NCI-H1930 (cell line): Measurements from ENCODE around the gene BRD4.

Source experiments
- DNase-seq, 2 experiments: peaks; one replicate each; lab custom pipeline; 2025; lab: John Stamatoyannopoulos, UW

Gene BRD4

GRCh38 chr19:15223649-15224361, 108.5 kb downstream of the BRD4 start:
- no peak for DNase-seq

- DNase-seq: peak; percentile 85 to 90
Measured at GRCh38 chr19:15222738-15223648, 109.3 kb downstream of the BRD4 start.

GRCh38 chr19:15220833-15221232, 111.5 kb downstream of the BRD4 start:
- no peak for DNase-seq

GRCh38 chr19:15218501-15218900, 113.8 kb downstream of the BRD4 start:
- no peak for DNase-seq

GRCh38 chr19:15216363-15216762, 116.0 kb downstream of the BRD4 start:
- no peak for DNase-seq

- no peak for DNase-seq
Measured at GRCh38 chr19:15213715-15214381, 118.5 kb downstream of the BRD4 start.

- DNase-seq: no peak
Measured at GRCh38 chr19:15212711-15213110, 119.6 kb downstream of the BRD4 start.

- no peak for DNase-seq
Measured at GRCh38 chr19:15210323-15210781, 122.0 kb downstream of the BRD4 start.

GRCh38 chr19:15201374-15202023, 130.8 kb downstream of the BRD4 start:
- no peak for DNase-seq

GRCh38 chr19:15200553-15201364, 131.6 kb downstream of the BRD4 start, which contains the start of gene NOTCH3:
TSS of gene NOTCH3 (minus strand) at chr19:15200995. CDS start at chr19:15200905, 90 bp downstream.
- no peak for DNase-seq

GRCh38 chr19:15199661-15200552, 132.4 kb downstream of the BRD4 start:
- DNase-seq: no peak

- no peak for DNase-seq
Measured at GRCh38 chr19:15198951-15199660, 133.2 kb downstream of the BRD4 start.

GRCh38 chr19:15197942-15198341, 134.4 kb downstream of the BRD4 start:
- no peak for DNase-seq

- no peak for DNase-seq
Measured at GRCh38 chr19:15197275-15197941, 134.9 kb downstream of the BRD4 start.

GRCh38 chr19:15196360-15197005, 135.9 kb downstream of the BRD4 start:
- no peak for DNase-seq

GRCh38 chr19:15195371-15196334, 136.7 kb downstream of the BRD4 start:
- DNase-seq: no peak

- DNase-seq: no peak
Measured at GRCh38 chr19:15194938-15195337, 137.4 kb downstream of the BRD4 start.
